ENCODE data around the gene LAMC3.

The LAMC3 gene

GRCh38 chr9:131042666-131043065 lies 33.7 kb downstream of the LAMC3 start:
- no peak for TF ChIP-seq ZNF274 (IDR thresholded peaks at IDR 0.05; ENCODE audit: low read depth, low read length)
- H3K4me3 ChIP-seq (ENCODE audit: low read length): no peak overlapping the region

GRCh38 chr9:131043087-131043486 lies 34.1 kb downstream of the LAMC3 start:
- no peak for TF ChIP-seq ZNF274 (IDR thresholded peaks at IDR 0.05; ENCODE audit: low read depth, low read length)
- no peak overlapping the region for H3K4me3 ChIP-seq (ENCODE audit: low read length)

GRCh38 chr9:131043646-131044045 lies 34.7 kb downstream of the LAMC3 start:
- no peak overlapping the region for H3K4me3 ChIP-seq (ENCODE audit: low read length)
- TF ChIP-seq ZNF274 (IDR thresholded peaks at IDR 0.05; ENCODE audit: low read depth, low read length): no peak

GRCh38 chr9:131045300-131046092 lies 36.5 kb downstream of the LAMC3 start:
- no peak overlapping the region for H3K4me3 ChIP-seq (ENCODE audit: low read length)

GRCh38 chr9:131046093-131046380 lies 37.1 kb downstream of the LAMC3 start:
- TF ChIP-seq ZNF274 (IDR thresholded peaks at IDR 0.05; ENCODE audit: low read depth, low read length): no peak
- H3K4me3 ChIP-seq (ENCODE audit: low read length): no peak overlapping the region

More at GRCh38 chr9:131045300-131046092, 36.5 kb downstream of the LAMC3 start:
- no peak for TF ChIP-seq ZNF274 (IDR thresholded peaks at IDR 0.05; ENCODE audit: low read depth, low read length)

- TF ChIP-seq ZNF274 (IDR thresholded peaks at IDR 0.05; ENCODE audit: low read depth, low read length): no peak
- no peak overlapping the region for H3K4me3 ChIP-seq (ENCODE audit: low read length)
Observed at GRCh38 chr9:131046581-131047202, 37.7 kb downstream of the LAMC3 start.

- TF ChIP-seq ZNF274 (IDR thresholded peaks at IDR 0.05; ENCODE audit: low read depth, low read length): no peak
- no peak overlapping the region for H3K4me3 ChIP-seq (ENCODE audit: low read length)
Observed at GRCh38 chr9:131048332-131048731, 39.4 kb downstream of the LAMC3 start.

GRCh38 chr9:131048820-131049219 lies 39.8 kb downstream of the LAMC3 start:
- TF ChIP-seq ZNF274 (IDR thresholded peaks at IDR 0.05; ENCODE audit: low read depth, low read length): no peak
- H3K4me3 ChIP-seq (ENCODE audit: low read length): no peak overlapping the region

- no peak overlapping the region for H3K4me3 ChIP-seq (ENCODE audit: low read length)
- TF ChIP-seq ZNF274 (IDR thresholded peaks at IDR 0.05; ENCODE audit: low read depth, low read length): no peak
Observed at GRCh38 chr9:131049829-131050715, 41.1 kb downstream of the LAMC3 start.

- TF ChIP-seq ZNF274 (IDR thresholded peaks at IDR 0.05; ENCODE audit: low read depth, low read length): no peak
- no peak overlapping the region for H3K4me3 ChIP-seq (ENCODE audit: low read length)
Observed at GRCh38 chr9:131050831-131051230, 41.9 kb downstream of the LAMC3 start.

- no peak for TF ChIP-seq ZNF274 (IDR thresholded peaks at IDR 0.05; ENCODE audit: low read depth, low read length)
- H3K4me3 ChIP-seq (ENCODE audit: low read length): no peak overlapping the region
Observed at GRCh38 chr9:131051592-131052517, 42.9 kb downstream of the LAMC3 start.

- TF ChIP-seq ZNF274 (IDR thresholded peaks at IDR 0.05; ENCODE audit: low read depth, low read length): no peak
- no peak overlapping the region for H3K4me3 ChIP-seq (ENCODE audit: low read length)
Observed at GRCh38 chr9:131053896-131054295, 44.9 kb downstream of the LAMC3 start.

GRCh38 chr9:131056781-131057506 lies 48.0 kb downstream of the LAMC3 start:
- TF ChIP-seq ZNF274 (IDR thresholded peaks at IDR 0.05; ENCODE audit: low read depth, low read length): no peak
- H3K4me3 ChIP-seq (ENCODE audit: low read length): no peak overlapping the region
